Liver (tissue), 9 donors: Measurements from ENCODE around the gene SLC15A2. TPM values are rescaled to one million over a fixed set of nuclear protein-coding genes. Genes with fewer than 3 reads are reported as not detected.

Experiments
- DNase-seq: peaks from one replicate; pipeline ENCODE4 v3.0.0-alpha.2; 2017; ENCODE audit warnings: low spot score
- H3K27ac ChIP-seq, 2 donors: one replicate each; pipeline ENCODE4 v1.7.0; 2013; ENCODE audit warnings: inconsistent platforms in 2 of 2, low read length in 2 of 2, control low read depth in 1 of 2, low read depth in 1 of 2, mild to moderate bottlenecking in 1 of 2
- H3K27me3 ChIP-seq, 4 donors: one replicate each; pipeline versions ENCODE4 v1.6.1 to v1.7.0; 2013; ENCODE audit warnings: low read length in 3 of 4, inconsistent platforms in 1 of 4, mild to moderate bottlenecking in 1 of 4, moderate library complexity in 1 of 4; ENCODE audit not compliant: control insufficient read depth in 4 of 4, insufficient read depth in 4 of 4
- H3K36me3 ChIP-seq, 4 donors: one replicate each; pipeline versions ENCODE4 v1.6.1 to v1.7.0; 2013; ENCODE audit warnings: low read length in 3 of 4, mild to moderate bottlenecking in 3 of 4, low read depth in 1 of 4, moderate library complexity in 1 of 4; ENCODE audit not compliant: control insufficient read depth in 4 of 4, insufficient read depth in 3 of 4
- H3K4me1 ChIP-seq, 4 donors: one replicate each; pipeline versions ENCODE4 v1.6.1 to v1.7.0; 2013; ENCODE audit warnings: low read length in 3 of 4, mild to moderate bottlenecking in 3 of 4, moderate library complexity in 1 of 4; ENCODE audit not compliant: control insufficient read depth in 4 of 4, insufficient read depth in 4 of 4
- H3K4me3 ChIP-seq, 3 donors: one replicate each; pipeline versions ENCODE4 v1.6.1 to v1.7.0; 2013; ENCODE audit warnings: low read length in 3 of 3, control low read depth in 1 of 3, low read depth in 1 of 3, mild to moderate bottlenecking in 1 of 3
- H3K9ac ChIP-seq, 2 donors: one replicate each; pipeline ENCODE4 v1.7.0; 2013; ENCODE audit warnings: low read length in 2 of 2, mild to moderate bottlenecking in 2 of 2, moderate library complexity in 2 of 2, control low read depth in 1 of 2, low read depth in 1 of 2
- H3K9me3 ChIP-seq, 4 donors: one replicate each; pipeline versions ENCODE4 v1.6.1 to v1.7.0; 2013; ENCODE audit warnings: low read length in 3 of 4; ENCODE audit not compliant: control insufficient read depth in 4 of 4
- ATF3 ChIP-seq: IDR thresholded peaks from 2 replicates; pipeline ENCODE4 v1.6.1; 2016; ENCODE audit warnings: antibody characterized with exemption
- CTCF ChIP-seq: fragments of 150-350 bp; IDR thresholded peaks from 2 replicates; pipeline ENCODE4 v1.5.1; 2017; ENCODE audit warnings: improper control_type of control experiment, low read depth, low read length; ENCODE audit not compliant: missing input control
- EGR1 ChIP-seq, 2 donors: IDR thresholded peaks; 2 replicates each; pipeline ENCODE4 v1.6.1; 2016 to 2018; ENCODE audit warnings: antibody characterized with exemption in 2 of 2, low read depth in 2 of 2
- FOXA1 ChIP-seq: IDR thresholded peaks from 2 replicates; pipeline ENCODE4 v1.6.1; 2016; ENCODE audit warnings: antibody characterized with exemption
- FOXA2 ChIP-seq: IDR thresholded peaks from 2 replicates; pipeline ENCODE4 v1.6.1; 2016; ENCODE audit warnings: antibody characterized with exemption
- GABPA ChIP-seq, 2 donors: IDR thresholded peaks in 1 of 2; conservative IDR thresholded peaks in 1 of 2; 2 replicates each; pipeline ENCODE4 v1.6.1; 2016; ENCODE audit warnings: antibody characterized with exemption in 2 of 2, mild to moderate bottlenecking in 1 of 2, moderate library complexity in 1 of 2
- HNF4A ChIP-seq, 2 donors: conservative IDR thresholded peaks; 2 replicates each; pipeline ENCODE4 v1.6.1; 2016; ENCODE audit warnings: antibody characterized with exemption in 2 of 2, mild to moderate bottlenecking in 2 of 2
- HNF4G ChIP-seq: IDR thresholded peaks from 2 replicates; pipeline ENCODE4 v1.6.1; 2016; ENCODE audit warnings: antibody characterized with exemption
- JUND ChIP-seq, 2 donors: IDR thresholded peaks; 2 replicates each; pipeline ENCODE4 v1.6.1; 2016; ENCODE audit warnings: antibody characterized with exemption in 2 of 2
- MAX ChIP-seq: IDR thresholded peaks from 2 replicates; pipeline ENCODE4 v1.6.1; 2016; ENCODE audit warnings: antibody characterized with exemption
- NR2F2 ChIP-seq: IDR thresholded peaks from 2 replicates; pipeline ENCODE4 v1.6.1; 2016; ENCODE audit warnings: antibody characterized with exemption
- RAD21 ChIP-seq, 2 donors: IDR thresholded peaks; 2 replicates each; pipeline ENCODE4 v1.6.1; 2016; ENCODE audit warnings: antibody characterized with exemption in 2 of 2, mild to moderate bottlenecking in 2 of 2
- REST ChIP-seq: IDR thresholded peaks from 2 replicates; pipeline ENCODE4 v1.6.1; 2016; ENCODE audit warnings: antibody characterized with exemption, mild to moderate bottlenecking
- RXRA ChIP-seq, 2 donors: IDR thresholded peaks; 2 replicates each; pipeline ENCODE4 v1.6.1; 2017 to 2018; ENCODE audit warnings: antibody characterized with exemption in 2 of 2, mild to moderate bottlenecking in 1 of 2
- SP1 ChIP-seq: IDR thresholded peaks from 2 replicates; pipeline ENCODE4 v1.6.1; 2018; ENCODE audit warnings: antibody characterized with exemption, mild to moderate bottlenecking
- TAF1 ChIP-seq: conservative IDR thresholded peaks from 2 replicates; pipeline ENCODE4 v1.6.1; 2016; ENCODE audit warnings: antibody characterized with exemption, mild to moderate bottlenecking
- YY1 ChIP-seq: IDR thresholded peaks from 2 replicates; pipeline ENCODE4 v1.6.1; 2016; ENCODE audit warnings: antibody characterized with exemption, mild to moderate bottlenecking
- polyA plus RNA-seq, 2 donors: library from polyadenylated mRNA; stranded (reverse) in 1 of 2; unstranded in 1 of 2; fragments of 200-250 nt in 1 of 2; fragments of >200 nt in 1 of 2; fragmentation: Nextera tagmentation in 1 of 2; extraction: Ambion mirVana in 1 of 2; gene quantifications; one replicate each; pipeline versions ENCODE4 v1.2.1 to v1.2.3, GENCODE V29; 2013 to 2015
- total RNA-seq, 2 donors: library from RNA; depleted of rRNA; stranded (reverse); fragments of >200 nt; gene quantifications; one replicate each; pipeline ENCODE4 v1.2.3, GENCODE V29; 2014
- TF ChIP-seq, protein P1 (sequence below): IDR thresholded peaks from 2 replicates; pipeline ENCODE4 v1.6.1; 2016; ENCODE audit warnings: antibody characterized with exemption
- donor health status: healthy.
- donor health status: healthy.
- donor health status: healthy.
- donor health status: healthy.
- donor health status: healthy.

SLC15A2 gene
- total and polyA plus RNA-seq, 4 donors, result 0.20 to 2.3 (median 0.56) TPM

GRCh38 chr3:121979246-121979645 is 85.0 kb downstream of the SLC15A2 start (continued):
- TF ChIP-seq EGR1 (IDR thresholded peaks at IDR 0.05; ENCODE audit: low read depth in 2 of 2) (no peak), GABPA (IDR thresholded peaks at IDR 0.05 in 1 of 2, conservative IDR thresholded peaks at IDR 0.05 in 1 of 2) (no peak), YY1 (no peak), HNF4A (conservative IDR thresholded peaks at IDR 0.05) (no peak), FOXA2 (no peak), ATF3 (no peak), TAF1 (no peak), RXRA (IDR thresholded peaks at IDR 0.05) (no peak), FOXA1 (no peak), JUND (IDR thresholded peaks at IDR 0.05) (no peak), MAX (no peak)

GRCh38 chr3:121979734-121980449 is 85.7 kb downstream of the SLC15A2 start:
- no peak for TF ChIP-seq CTCF
- TF ChIP-seq, protein P1, sequence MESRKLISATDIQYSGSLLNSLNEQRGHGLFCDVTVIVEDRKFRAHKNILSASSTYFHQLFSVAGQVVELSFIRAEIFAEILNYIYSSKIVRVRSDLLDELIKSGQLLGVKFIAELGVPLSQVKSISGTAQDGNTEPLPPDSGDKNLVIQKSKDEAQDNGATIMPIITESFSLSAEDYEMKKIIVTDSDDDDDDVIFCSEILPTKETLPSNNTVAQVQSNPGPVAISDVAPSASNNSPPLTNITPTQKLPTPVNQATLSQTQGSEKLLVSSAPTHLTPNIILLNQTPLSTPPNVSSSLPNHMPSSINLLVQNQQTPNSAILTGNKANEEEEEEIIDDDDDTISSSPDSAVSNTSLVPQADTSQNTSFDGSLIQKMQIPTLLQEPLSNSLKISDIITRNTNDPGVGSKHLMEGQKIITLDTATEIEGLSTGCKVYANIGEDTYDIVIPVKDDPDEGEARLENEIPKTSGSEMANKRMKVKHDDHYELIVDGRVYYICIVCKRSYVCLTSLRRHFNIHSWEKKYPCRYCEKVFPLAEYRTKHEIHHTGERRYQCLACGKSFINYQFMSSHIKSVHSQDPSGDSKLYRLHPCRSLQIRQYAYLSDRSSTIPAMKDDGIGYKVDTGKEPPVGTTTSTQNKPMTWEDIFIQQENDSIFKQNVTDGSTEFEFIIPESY, result no peak
- TF ChIP-seq REST, result no peak
- TF ChIP-seq HNF4G, result no peak
- no peak for TF ChIP-seq RAD21 (IDR thresholded peaks at IDR 0.05)
- TF ChIP-seq NR2F2, result no peak
- TF ChIP-seq SP1, result no peak
- no peak for TF ChIP-seq EGR1 (IDR thresholded peaks at IDR 0.05; ENCODE audit: low read depth in 2 of 2)
- no peak for TF ChIP-seq MAX
- TF ChIP-seq JUND (IDR thresholded peaks at IDR 0.05), result no peak
- no peak for TF ChIP-seq GABPA (IDR thresholded peaks at IDR 0.05 in 1 of 2, conservative IDR thresholded peaks at IDR 0.05 in 1 of 2)
- TF ChIP-seq ATF3, result no peak
- H3K27me3 ChIP-seq, result no peaks in the 10 kb centered on the region
- no peak for DNase-seq

More at GRCh38 chr3:121979734-121980449, 85.7 kb downstream of the SLC15A2 start:
- H3K4me3 ChIP-seq, result no peak overlapping the region
- no peaks in the 10 kb centered on the region for H3K36me3 ChIP-seq
- no peak overlapping the region for H3K9ac ChIP-seq
- no peaks in the 10 kb centered on the region for H3K4me1 ChIP-seq
- no peak overlapping the region for H3K27ac ChIP-seq
- H3K9me3 ChIP-seq, result peaks cover 0 to 8% (median 2%) of the 10 kb centered on the region in 4 donors
